GM23248 (cell line): Measurements from ENCODE around the gene COL16A1.

Source experiments
- EZH2 ChIP-seq: fragments of 200-600 bp; sonication (generic); IDR thresholded peaks from 2 replicates; pipeline ENCODE4 v1.6.1; 2018; ENCODE audit warnings: antibody characterized with exemption, mild to moderate bottlenecking; ENCODE audit not compliant: insufficient read depth, poor library complexity, severe bottlenecking
- EZH2phosphoT487 ChIP-seq: fragments of 200-600 bp; sonication (generic); IDR thresholded peaks from 2 replicates; pipeline ENCODE4 v1.6.1; 2018; ENCODE audit warnings: antibody characterized with exemption, moderate library complexity, mild to moderate bottlenecking, low read depth; ENCODE audit not compliant: insufficient read depth

- TF ChIP-seq EZH2 (no peak), EZH2phosphoT487 (no peak)
Observed at GRCh38 chr1:31733389-31734219, 29.8 kb upstream of the COL16A1 start.
